Ectodermal cell (in vitro differentiated cells): ENCODE data around the gene APOD.

Source experiments
- H3K27ac ChIP-seq: 2 replicates; pipeline ENCODE4 v1.7.0; 2013; ENCODE audit warnings: mild to moderate bottlenecking, low read depth, low read length; ENCODE audit not compliant: insufficient read depth, poor library complexity, severe bottlenecking
- H3K27me3 ChIP-seq: 2 replicates; pipeline ENCODE4 v1.7.0; 2013; ENCODE audit warnings: mild to moderate bottlenecking, low read length; ENCODE audit not compliant: insufficient read depth, control insufficient read depth, poor library complexity, severe bottlenecking
- H3K36me3 ChIP-seq: one replicate; pipeline ENCODE4 v1.7.0; 2013; ENCODE audit warnings: low read length; ENCODE audit not compliant: control insufficient read depth, insufficient read depth
- H3K4me1 ChIP-seq: one replicate; pipeline ENCODE4 v1.7.0; 2013; ENCODE audit warnings: low read length; ENCODE audit not compliant: control insufficient read depth, insufficient read depth
- H3K4me3 ChIP-seq: 2 replicates; pipeline ENCODE4 v1.7.0; 2013; ENCODE audit warnings: low read depth, low read length, control low read depth; ENCODE audit not compliant: insufficient read depth
- H3K9me3 ChIP-seq: 2 replicates; pipeline ENCODE4 v1.7.0; 2013; ENCODE audit warnings: mild to moderate bottlenecking, low read length, moderate library complexity; ENCODE audit not compliant: control insufficient read depth
- WGBS, 2 experiments: methylation state at CpG; one replicate each; pipeline ENCODE4 v1.1.7; 2013; ENCODE audit warnings: missing lambda C conversion rate in 2 of 2; 5-methylcytosine and 5-hydroxymethylcytosine counted together

The APOD gene

GRCh38 chr3:195543500-195544229, 40.1 kb downstream of the APOD start:
- 10 to 11% methylated on average over 38 of the region's 38 CpGs for WGBS, 2 experiments

DNA sequence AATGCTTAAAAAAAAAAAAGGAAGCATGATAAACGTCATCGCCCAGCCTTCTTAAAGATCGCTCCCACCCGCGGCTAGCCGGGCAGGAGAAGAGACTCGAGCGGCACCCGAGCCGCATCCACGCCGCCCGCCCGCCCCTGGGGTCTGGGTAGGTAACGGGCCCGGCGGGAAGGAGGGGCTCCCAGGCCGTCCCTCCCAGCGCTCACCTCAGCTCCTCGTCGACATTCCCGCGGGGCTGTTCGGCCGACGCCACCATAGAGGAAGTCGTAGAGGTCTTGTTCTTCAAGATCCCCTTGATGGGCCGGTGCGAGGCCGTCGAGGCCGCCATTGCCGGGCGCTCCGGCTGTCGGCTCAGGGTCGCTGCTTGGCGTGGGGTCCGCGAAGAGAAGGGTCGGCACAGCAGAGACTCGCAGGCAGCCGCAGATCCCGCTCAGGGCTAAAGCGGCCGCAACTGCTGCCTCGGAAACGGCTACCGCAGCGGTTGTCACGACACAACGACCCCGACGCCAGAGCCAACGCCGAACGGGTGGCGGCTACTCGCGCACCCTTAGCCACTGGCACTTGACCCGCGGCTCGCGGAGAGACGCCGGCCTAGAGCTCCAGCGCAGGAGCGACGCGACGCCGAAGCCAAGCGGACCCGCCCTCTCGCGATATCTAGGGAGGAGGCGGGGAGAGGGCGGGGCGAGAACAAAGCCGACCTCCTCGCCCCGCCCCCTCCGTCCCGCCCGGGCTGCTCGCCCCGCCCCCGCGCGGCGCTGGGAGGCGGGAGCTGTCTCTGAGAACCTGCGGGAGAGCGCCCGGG, 40.8 kb downstream of the APOD start, which contains the start of gene PPP1R2:
Gene PPP1R2, minus strand, starts transcription at position 628 of the 802 bp plus-strand sequence. Its CDS starts 300 bp downstream, at position 328.
- no peaks in the 10 kb centered on the region for H3K4me1 ChIP-seq
- H3K4me3 ChIP-seq: peak within 1 kb of the TSS; percentile 86
- no peaks in the 10 kb centered on the region for H3K36me3 ChIP-seq
- H3K9me3 ChIP-seq: no peaks in the 10 kb centered on the region
- WGBS, 2 experiments: 0% methylated on average over 95 of the region's 95 CpGs
- peak within 1 kb of the TSS; percentile 57 for H3K27ac ChIP-seq
- H3K27me3 ChIP-seq: peaks cover 30% of the 10 kb centered on the region

More at GRCh38 chr3:195543500-195544229, 40.1 kb downstream of the APOD start:
- no peaks in the 10 kb centered on the region for H3K36me3 ChIP-seq
- no peaks in the 10 kb centered on the region for H3K9me3 ChIP-seq
- peaks cover 30% of the 10 kb centered on the region for H3K27me3 ChIP-seq
- peak overlapping the region; percentile 86 for H3K4me3 ChIP-seq
- peaks cover 4% of the 10 kb centered on the region for H3K4me1 ChIP-seq
- no peak overlapping the region for H3K27ac ChIP-seq

DNA sequence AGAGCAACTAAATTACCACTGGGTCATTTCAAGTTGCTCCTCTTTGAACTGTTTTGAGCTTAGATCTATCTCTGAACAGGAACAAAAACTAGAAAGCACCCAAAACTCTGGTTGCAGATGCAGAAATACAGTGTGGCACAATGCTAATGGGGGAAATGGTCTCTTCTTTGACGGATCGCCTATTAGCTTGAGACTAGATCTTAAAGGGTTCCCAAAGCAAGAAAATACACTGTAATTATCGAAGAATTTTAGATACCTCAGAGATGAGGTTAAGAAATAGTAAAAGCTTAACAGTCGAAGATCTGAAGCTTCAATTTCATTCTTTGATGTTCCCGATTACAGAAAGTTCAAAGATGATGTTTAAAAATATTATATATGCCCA, 41.4 kb downstream of the APOD start:
- Histone ChIP-seq H3K4me1 (no peaks in the 10 kb centered on the region), H3K27ac (no peak overlapping the region), H3K4me3 (peak overlapping the region; percentile 86), H3K27me3 (peaks cover 30% of the 10 kb centered on the region), H3K9me3 (no peaks in the 10 kb centered on the region), H3K36me3 (no peaks in the 10 kb centered on the region)
- WGBS, 2 experiments: 3 to 7% methylated on average over 4 to 5 of the region's 5 CpGs

DNA sequence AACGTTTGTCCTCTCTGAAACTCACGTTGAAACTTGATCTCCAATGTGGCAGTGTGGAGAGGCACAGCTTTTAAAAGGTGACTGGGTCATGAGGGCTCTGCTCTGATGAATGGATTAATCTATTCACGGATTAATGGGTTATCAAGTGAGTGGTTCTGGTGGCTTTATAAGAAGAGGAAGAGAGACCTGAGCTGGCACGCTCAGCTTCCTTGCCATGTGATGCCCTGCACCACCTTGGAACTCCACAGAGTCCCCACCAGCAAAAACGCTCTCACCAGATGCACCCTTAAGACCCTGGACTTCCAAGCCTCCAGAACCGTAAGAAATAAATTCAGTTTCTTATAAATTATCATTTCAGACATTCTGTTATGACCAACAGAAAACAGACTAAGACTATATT, 43.2 kb downstream of the APOD start:
- H3K4me1 ChIP-seq: no peaks in the 10 kb centered on the region
- H3K4me3 ChIP-seq: no peak overlapping the region
- H3K9me3 ChIP-seq: no peaks in the 10 kb centered on the region
- peaks cover 30% of the 10 kb centered on the region for H3K27me3 ChIP-seq
- whole genome bisulfite sequencing, 2 experiments: 82 to 83% methylated on average over 6 of the region's 6 CpGs
- H3K36me3 ChIP-seq: no peaks in the 10 kb centered on the region
- H3K27ac ChIP-seq: no peak overlapping the region

DNA sequence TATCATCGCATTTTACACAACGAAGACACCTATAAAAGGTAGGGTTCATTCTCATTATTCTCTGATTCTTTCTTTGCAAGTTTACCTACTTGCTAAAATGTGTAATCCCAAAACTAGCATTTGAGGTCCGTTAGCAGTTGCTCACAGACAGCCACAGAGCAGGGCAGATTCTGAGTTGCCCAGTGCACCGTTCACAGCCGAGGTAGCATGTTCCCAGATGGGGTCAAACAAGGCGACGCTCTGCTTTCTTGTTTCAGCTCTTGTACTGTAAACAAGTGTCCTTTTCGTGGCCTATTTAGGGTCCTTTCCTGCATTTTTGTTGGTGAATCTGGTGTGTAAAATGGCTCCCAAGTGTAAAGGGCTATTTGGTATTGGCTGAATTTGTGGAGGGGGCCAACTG, 43.7 kb downstream of the APOD start:
- WGBS, 2 experiments: 88 to 92% methylated on average over 8 of the region's 8 CpGs
- H3K4me3 ChIP-seq: no peak overlapping the region
- H3K4me1 ChIP-seq: no peaks in the 10 kb centered on the region
- no peak overlapping the region for H3K27ac ChIP-seq
- no peaks in the 10 kb centered on the region for H3K36me3 ChIP-seq
- no peaks in the 10 kb centered on the region for H3K9me3 ChIP-seq
- peaks cover 28% of the 10 kb centered on the region for H3K27me3 ChIP-seq

- no peak overlapping the region for H3K27ac ChIP-seq
- WGBS, 2 experiments: 94% methylated on average over 3 to 4 of the region's 5 CpGs
- H3K9me3 ChIP-seq: no peaks in the 10 kb centered on the region
- no peaks in the 10 kb centered on the region for H3K4me1 ChIP-seq
- no peaks in the 10 kb centered on the region for H3K36me3 ChIP-seq
- no peak overlapping the region for H3K4me3 ChIP-seq
- H3K27me3 ChIP-seq: peaks cover 23% of the 10 kb centered on the region
Observed at GRCh38 chr3:195539479-195539878, 44.3 kb downstream of the APOD start.

- H3K4me1 ChIP-seq: no peaks in the 10 kb centered on the region
- 80 to 90% methylated on average over 2 of the region's 2 CpGs for WGBS, 2 experiments
- H3K27me3 ChIP-seq: peaks cover 11% of the 10 kb centered on the region
- no peaks in the 10 kb centered on the region for H3K9me3 ChIP-seq
- no peaks in the 10 kb centered on the region for H3K36me3 ChIP-seq
- no peak overlapping the region for H3K4me3 ChIP-seq
- H3K27ac ChIP-seq: no peak overlapping the region
Observed at GRCh38 chr3:195537995-195538394, 45.7 kb downstream of the APOD start.

DNA sequence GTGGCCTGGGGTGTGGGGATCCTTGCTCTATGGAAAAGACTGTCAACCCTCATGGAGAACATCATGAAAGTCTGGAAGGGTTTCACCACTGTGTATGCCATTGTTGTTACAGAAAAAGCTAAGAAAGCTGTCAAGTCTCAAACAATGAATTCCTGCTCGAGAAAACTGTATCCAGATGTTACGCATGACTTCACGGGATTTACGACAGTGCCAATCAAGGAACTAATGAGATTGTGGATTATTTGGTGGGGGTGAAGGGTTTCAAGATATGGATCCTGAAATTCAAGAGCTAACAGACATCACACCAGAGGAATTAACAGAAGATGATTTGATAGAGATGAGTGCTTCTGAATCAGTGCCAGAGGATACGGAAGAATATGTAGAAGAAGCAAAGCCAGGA, 48.4 kb downstream of the APOD start:
- no peaks in the 10 kb centered on the region for H3K9me3 ChIP-seq
- no peaks in the 10 kb centered on the region for H3K4me1 ChIP-seq
- no peak overlapping the region for H3K27ac ChIP-seq
- no peaks in the 10 kb centered on the region for H3K36me3 ChIP-seq
- H3K27me3 ChIP-seq: no peaks in the 10 kb centered on the region
- WGBS, 2 experiments: 94 to 98% methylated on average over 5 of the region's 5 CpGs
- no peak overlapping the region for H3K4me3 ChIP-seq

DNA sequence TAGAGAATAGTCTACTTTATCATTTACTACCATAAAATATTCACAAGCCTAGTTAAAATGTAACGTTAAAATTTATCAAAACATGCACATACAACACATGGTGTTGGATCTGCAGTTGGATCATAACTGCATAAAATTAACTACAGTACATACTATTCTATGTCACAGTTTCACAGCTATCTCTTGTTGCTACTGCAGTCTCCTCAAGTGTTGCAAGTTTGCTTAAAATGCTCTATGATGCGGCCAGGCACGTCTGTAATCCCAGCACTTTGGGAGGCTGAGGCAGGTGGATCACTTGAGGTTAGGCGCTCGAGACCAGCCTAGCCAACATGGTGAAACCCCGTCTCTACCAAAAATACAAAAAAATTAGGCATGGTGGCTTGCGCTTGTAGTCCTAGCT, 50.9 kb downstream of the APOD start:
- H3K27ac ChIP-seq: no peak overlapping the region
- H3K4me3 ChIP-seq: no peak overlapping the region
- 89 to 91% methylated on average over 7 of the region's 7 CpGs for WGBS, 2 experiments
- no peaks in the 10 kb centered on the region for H3K27me3 ChIP-seq
- no peaks in the 10 kb centered on the region for H3K36me3 ChIP-seq
- H3K9me3 ChIP-seq: no peaks in the 10 kb centered on the region
- no peaks in the 10 kb centered on the region for H3K4me1 ChIP-seq

- H3K4me3 ChIP-seq: no peak overlapping the region
- no peak overlapping the region for H3K27ac ChIP-seq
Observed at GRCh38 chr3:195532345-195532744, 51.4 kb downstream of the APOD start.

More at GRCh38 chr3:195532345-195532744, 51.4 kb downstream of the APOD start:
- H3K9me3 ChIP-seq: no peaks in the 10 kb centered on the region
- H3K4me1 ChIP-seq: no peaks in the 10 kb centered on the region
- no peaks in the 10 kb centered on the region for H3K36me3 ChIP-seq
- 92 to 94% methylated on average over 2 of the region's 3 CpGs for WGBS, 2 experiments
- no peaks in the 10 kb centered on the region for H3K27me3 ChIP-seq
